ENCODE data around the gene ALLC.

ALLC gene

GRCh38 chr2:3628241-3628679 is 29.7 kb upstream of the ALLC start:
- DNase-seq (ENCODE audit: low read depth) = no peak
- no peak for TF ChIP-seq CTCF (IDR thresholded peaks at IDR 0.05; ENCODE audit: low read depth, low read length, missing control alignments)
- H3K4me3 ChIP-seq (ENCODE audit: low read depth, low read length) = no peak overlapping the region

- H3K4me3 ChIP-seq (ENCODE audit: low read depth, low read length) = no peak overlapping the region
- DNase-seq (ENCODE audit: low read depth) = no peak
- no peak for TF ChIP-seq CTCF (IDR thresholded peaks at IDR 0.05; ENCODE audit: low read depth, low read length, missing control alignments)
These were observed 29.2 kb upstream of the ALLC start for GRCh38 chr2:3628800-3629199.

GRCh38 chr2:3630631-3631030 is 27.4 kb upstream of the ALLC start:
- H3K4me3 ChIP-seq (ENCODE audit: low read depth, low read length) = no peak overlapping the region
- TF ChIP-seq CTCF (IDR thresholded peaks at IDR 0.05; ENCODE audit: low read depth, low read length, missing control alignments) = no peak
- DNase-seq (ENCODE audit: low read depth) = no peak

- H3K4me3 ChIP-seq (ENCODE audit: low read depth, low read length) = no peak overlapping the region
- TF ChIP-seq CTCF (IDR thresholded peaks at IDR 0.05; ENCODE audit: low read depth, low read length, missing control alignments) = no peak
- no peak for DNase-seq (ENCODE audit: low read depth)
These were observed 26.7 kb upstream of the ALLC start for GRCh38 chr2:3631161-3631850.

- no peak overlapping the region for H3K4me3 ChIP-seq (ENCODE audit: low read depth, low read length)
- DNase-seq (ENCODE audit: low read depth) = no peak
- no peak for TF ChIP-seq CTCF (IDR thresholded peaks at IDR 0.05; ENCODE audit: low read depth, low read length, missing control alignments)
These were observed 25.9 kb upstream of the ALLC start for GRCh38 chr2:3631851-3632659.

- DNase-seq (ENCODE audit: low read depth) = no peak
- TF ChIP-seq CTCF (IDR thresholded peaks at IDR 0.05; ENCODE audit: low read depth, low read length, missing control alignments) = no peak
- no peak overlapping the region for H3K4me3 ChIP-seq (ENCODE audit: low read depth, low read length)
These were observed 24.7 kb upstream of the ALLC start for GRCh38 chr2:3633089-3633981.
